ENCODE measurements around the gene FHOD3.

FHOD3 gene

GRCh38 chr18:36490897-36491296, 193.4 kb downstream of the FHOD3 start:
- no peak for DNase-seq

GRCh38 chr18:36492604-36493329, 195.3 kb downstream of the FHOD3 start:
- no peak for DNase-seq

- no peak for DNase-seq
Observed at GRCh38 chr18:36493349-36494159, 196.0 kb downstream of the FHOD3 start.

- DNase-seq = no peak
Observed at GRCh38 chr18:36494160-36494437, 196.6 kb downstream of the FHOD3 start.

GRCh38 chr18:36496022-36496421, 198.5 kb downstream of the FHOD3 start:
- no peak for DNase-seq

- no peak for DNase-seq
Observed at GRCh38 chr18:36499938-36500337, 202.4 kb downstream of the FHOD3 start.

GRCh38 chr18:36501100-36501499, 203.6 kb downstream of the FHOD3 start:
- no peak for DNase-seq

GRCh38 chr18:36503477-36503876, 206.0 kb downstream of the FHOD3 start:
- DNase-seq = no peak

GRCh38 chr18:36504928-36505327, 207.4 kb downstream of the FHOD3 start:
- no peak for DNase-seq

GRCh38 chr18:36505665-36506064, 208.2 kb downstream of the FHOD3 start:
- no peak for DNase-seq

- DNase-seq = no peak
Observed at GRCh38 chr18:36509646-36510197, 212.2 kb downstream of the FHOD3 start.

- no peak for DNase-seq
Observed at GRCh38 chr18:36511791-36512352, 214.4 kb downstream of the FHOD3 start.

GRCh38 chr18:36513556-36513955, 216.0 kb downstream of the FHOD3 start:
- DNase-seq = no peak

- no peak for DNase-seq
Observed at GRCh38 chr18:36514778-36515177, 217.3 kb downstream of the FHOD3 start.

GRCh38 chr18:36516258-36516657, 218.7 kb downstream of the FHOD3 start:
- no peak for DNase-seq

GRCh38 chr18:36516726-36517125, 219.2 kb downstream of the FHOD3 start:
- no peak for DNase-seq

GRCh38 chr18:36518839-36519238, 221.3 kb downstream of the FHOD3 start:
- DNase-seq = no peak

GRCh38 chr18:36519358-36519757, 221.8 kb downstream of the FHOD3 start:
- no peak for DNase-seq

- no peak for DNase-seq
Observed at GRCh38 chr18:36522509-36522908, 225.0 kb downstream of the FHOD3 start.

GRCh38 chr18:36525913-36526312, 228.4 kb downstream of the FHOD3 start:
- no peak for DNase-seq

GRCh38 chr18:36526611-36527010, 229.1 kb downstream of the FHOD3 start:
- DNase-seq = no peak

GRCh38 chr18:36527051-36527450, 229.5 kb downstream of the FHOD3 start:
- DNase-seq = no peak

- no peak for DNase-seq
Observed at GRCh38 chr18:36527740-36528455, 230.4 kb downstream of the FHOD3 start.
